Neural progenitor cell (in vitro differentiated cells): ENCODE measurements around the gene AFF3. TPM values are rescaled to one million over a fixed set of nuclear protein-coding genes. Genes with fewer than 3 reads are reported as not detected.
A peak's percentile ranks its signal among the peaks of the same experiment; 100 is the strongest.

Experiments used
- DNase-seq: peaks from one replicate; pipeline ENCODE4 v3.0.0-alpha.2; 2016; ENCODE audit warnings: low spot score
- H2AFZ ChIP-seq: fragments of 200-600 bp; sonication (generic); replicated peaks from 2 replicates; pipeline ENCODE4 v1.6.1; 2016; ENCODE audit warnings: antibody characterized with exemption
- H3F3A ChIP-seq: fragments of 200-600 bp; sonication (generic); 2 replicates; pipeline ENCODE4 v1.6.1; 2016; ENCODE audit warnings: antibody characterized with exemption, low read depth
- H3K27ac ChIP-seq: fragments of 200-600 bp; sonication (generic); 2 replicates; pipeline ENCODE4 v1.5.1; 2016; ENCODE audit warnings: mild to moderate bottlenecking
- H3K27me3 ChIP-seq: fragments of 200-600 bp; sonication (generic); 2 replicates; pipeline ENCODE4 v1.6.1; 2016; ENCODE audit warnings: mild to moderate bottlenecking, moderate library complexity
- H3K36me3 ChIP-seq: fragments of 200-600 bp; sonication (generic); 2 replicates; pipeline ENCODE4 v1.5.1; 2016
- H3K4me1 ChIP-seq: fragments of 200-600 bp; sonication (generic); 2 replicates; pipeline ENCODE4 v1.6.1; 2016; ENCODE audit warnings: mixed run types
- H3K4me2 ChIP-seq: fragments of 200-600 bp; sonication (generic); 2 replicates; pipeline ENCODE4 v1.6.1; 2016
- H3K4me3 ChIP-seq: fragments of 200-600 bp; sonication (generic); 2 replicates; pipeline ENCODE4 v1.5.1; 2016
- H3K79me2 ChIP-seq: fragments of 200-600 bp; sonication (generic); 2 replicates; pipeline ENCODE4 v1.6.1; 2016; ENCODE audit warnings: low read depth
- H3K9ac ChIP-seq: fragments of 200-600 bp; sonication (generic); 2 replicates; pipeline ENCODE4 v1.6.1; 2016
- H3K9me3 ChIP-seq: fragments of 200-600 bp; sonication (generic); 2 replicates; pipeline ENCODE4 v1.5.1; 2016; ENCODE audit warnings: low read depth
- H4K20me1 ChIP-seq: fragments of 200-600 bp; sonication (generic); 2 replicates; pipeline ENCODE4 v1.6.1; 2016; ENCODE audit warnings: low read depth
- H3K27ac Mint-ChIP-seq: 3 replicates; pipeline ENCODE4 v1.8.0; 2021; ENCODE audit warnings: mixed read lengths
- H3K27me3 Mint-ChIP-seq: 2 replicates; pipeline ENCODE4 v1.8.0; 2022; ENCODE audit warnings: low read depth, mild to moderate bottlenecking, inconsistent platforms, moderate library complexity, mixed read lengths; ENCODE audit not compliant: insufficient read depth
- H3K36me3 Mint-ChIP-seq: 3 replicates; pipeline ENCODE4 v1.8.0; 2021; ENCODE audit warnings: mixed read lengths
- H3K4me1 Mint-ChIP-seq: 3 replicates; pipeline ENCODE4 v1.8.0; 2021; ENCODE audit warnings: mixed read lengths
- H3K4me3 Mint-ChIP-seq: 3 replicates; pipeline ENCODE4 v1.8.0; 2021; ENCODE audit warnings: mild to moderate bottlenecking, moderate library complexity, mixed read lengths
- H3K9me3 Mint-ChIP-seq: 3 replicates; pipeline ENCODE4 v1.8.0; 2020; ENCODE audit warnings: mixed read lengths
- EZH2 ChIP-seq: fragments of 200-600 bp; sonication (generic); IDR thresholded peaks from 2 replicates; pipeline ENCODE4 v1.6.1; 2017; ENCODE audit warnings: antibody characterized with exemption, mild to moderate bottlenecking, moderate library complexity
- EZH2phosphoT487 ChIP-seq: fragments of 200-600 bp; sonication (generic); IDR thresholded peaks from 2 replicates; pipeline ENCODE4 v1.6.1; 2017; ENCODE audit warnings: antibody characterized with exemption
- total RNA-seq: library from RNA; depleted of rRNA; stranded (reverse); fragments of >200 nt; gene quantifications from 2 replicates; pipeline ENCODE4 v1.2.3, GENCODE V29; 2015; ENCODE audit warnings: low replicate concordance
- TF ChIP-seq, protein P1 (sequence below): fragments of 200-600 bp; sonication (generic); IDR thresholded peaks from 2 replicates; pipeline ENCODE4 v1.5.1; 2017; ENCODE audit warnings: antibody characterized with exemption, mild to moderate bottlenecking

The AFF3 gene
- total RNA-seq, 1 donor from 2014 or later: 0.26 TPM

DNA sequence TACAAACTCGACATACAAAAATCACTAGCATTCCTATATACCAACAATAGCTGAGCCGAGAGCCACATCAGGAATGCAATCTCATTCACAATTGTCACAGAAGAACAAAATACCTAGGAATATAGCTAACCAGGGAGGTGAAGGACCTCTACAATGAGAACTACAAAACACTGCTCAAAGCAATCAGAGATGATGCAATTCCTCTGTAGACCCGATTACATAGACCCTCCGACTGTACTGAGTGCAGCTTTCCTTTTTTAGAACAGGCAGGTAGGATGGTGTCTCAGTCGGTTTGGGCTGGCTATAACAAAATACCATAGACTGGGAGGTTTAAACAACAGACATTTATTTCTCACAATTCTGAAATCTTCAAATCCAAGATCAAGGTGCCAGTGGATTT is 513.1 kb downstream of the AFF3 start:
- Histone ChIP-seq H3K4me2 (no peak overlapping the region), H3K27me3 (no peaks in the 10 kb centered on the region), H3F3A (no peaks in the 10 kb centered on the region), H3K79me2 (no peaks in the 10 kb centered on the region), H3K36me3 (no peaks in the 10 kb centered on the region), H3K27ac (no peak overlapping the region), H3K4me1 (no peaks in the 10 kb centered on the region), H4K20me1 (no peaks in the 10 kb centered on the region), H3K4me3 (no peak overlapping the region), H2AFZ (no peak overlapping the region), H3K9ac (no peak overlapping the region), H3K9me3 (no peaks in the 10 kb centered on the region)
- no peak for DNase-seq
- H3K4me3 Mint-ChIP-seq: no peak overlapping the region
- no peak for TF ChIP-seq EZH2phosphoT487
- TF ChIP-seq, protein P1, sequence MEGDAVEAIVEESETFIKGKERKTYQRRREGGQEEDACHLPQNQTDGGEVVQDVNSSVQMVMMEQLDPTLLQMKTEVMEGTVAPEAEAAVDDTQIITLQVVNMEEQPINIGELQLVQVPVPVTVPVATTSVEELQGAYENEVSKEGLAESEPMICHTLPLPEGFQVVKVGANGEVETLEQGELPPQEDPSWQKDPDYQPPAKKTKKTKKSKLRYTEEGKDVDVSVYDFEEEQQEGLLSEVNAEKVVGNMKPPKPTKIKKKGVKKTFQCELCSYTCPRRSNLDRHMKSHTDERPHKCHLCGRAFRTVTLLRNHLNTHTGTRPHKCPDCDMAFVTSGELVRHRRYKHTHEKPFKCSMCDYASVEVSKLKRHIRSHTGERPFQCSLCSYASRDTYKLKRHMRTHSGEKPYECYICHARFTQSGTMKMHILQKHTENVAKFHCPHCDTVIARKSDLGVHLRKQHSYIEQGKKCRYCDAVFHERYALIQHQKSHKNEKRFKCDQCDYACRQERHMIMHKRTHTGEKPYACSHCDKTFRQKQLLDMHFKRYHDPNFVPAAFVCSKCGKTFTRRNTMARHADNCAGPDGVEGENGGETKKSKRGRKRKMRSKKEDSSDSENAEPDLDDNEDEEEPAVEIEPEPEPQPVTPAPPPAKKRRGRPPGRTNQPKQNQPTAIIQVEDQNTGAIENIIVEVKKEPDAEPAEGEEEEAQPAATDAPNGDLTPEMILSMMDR: no peak
- TF ChIP-seq EZH2: no peak
- H3K36me3 Mint-ChIP-seq: no peaks in the 10 kb centered on the region
- no peak overlapping the region for H3K27ac Mint-ChIP-seq
- no peaks in the 10 kb centered on the region for H3K9me3 Mint-ChIP-seq
- H3K4me1 Mint-ChIP-seq: no peaks in the 10 kb centered on the region
- H3K27me3 Mint-ChIP-seq: no peaks in the 10 kb centered on the region

DNA sequence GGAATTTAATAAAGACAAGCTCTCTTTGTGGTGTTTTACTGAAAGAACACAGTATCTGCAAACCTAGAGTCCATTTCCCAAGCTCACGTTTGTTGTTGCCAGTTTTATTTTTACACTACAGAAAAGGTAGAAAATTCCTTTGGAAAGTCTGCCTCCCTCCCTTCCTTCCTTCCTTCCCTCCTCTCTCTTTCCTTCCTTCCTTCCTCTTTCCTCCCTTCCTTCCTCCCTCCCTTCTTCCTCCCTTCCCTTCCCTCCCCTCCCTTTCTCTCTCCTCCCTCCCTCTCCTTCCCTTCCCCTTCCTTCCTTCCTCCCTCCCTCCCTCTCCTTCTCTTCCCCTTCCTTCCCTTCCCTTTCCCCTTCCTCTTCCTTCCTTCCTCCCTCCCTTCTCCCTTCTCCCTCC is 516.2 kb downstream of the AFF3 start:
- Histone ChIP-seq H3K9me3 (no peaks in the 10 kb centered on the region), H2AFZ (no peak overlapping the region), H3K4me2 (no peak overlapping the region), H4K20me1 (no peaks in the 10 kb centered on the region), H3K36me3 (no peaks in the 10 kb centered on the region), H3K79me2 (no peaks in the 10 kb centered on the region), H3F3A (no peaks in the 10 kb centered on the region), H3K4me1 (no peaks in the 10 kb centered on the region), H3K9ac (no peak overlapping the region), H3K27ac (no peak overlapping the region), H3K27me3 (no peaks in the 10 kb centered on the region), H3K4me3 (no peak overlapping the region)
- Mint-ChIP-seq H3K4me3 (no peak overlapping the region), H3K4me1 (peaks cover 12% of the 10 kb centered on the region), H3K36me3 (no peaks in the 10 kb centered on the region), H3K27me3 (no peaks in the 10 kb centered on the region), H3K9me3 (no peaks in the 10 kb centered on the region), H3K27ac (no peak overlapping the region)
- DNase-seq: no peak
- TF ChIP-seq EZH2 (no peak), EZH2phosphoT487 (no peak)
- TF ChIP-seq, protein P1: no peak

- Histone ChIP-seq H3K27ac (no peak overlapping the region), H3K9ac (no peak overlapping the region), H3F3A (no peaks in the 10 kb centered on the region), H3K79me2 (no peaks in the 10 kb centered on the region), H3K4me1 (no peaks in the 10 kb centered on the region), H2AFZ (peak overlapping the region; percentile 50), H3K36me3 (no peaks in the 10 kb centered on the region), H3K27me3 (no peaks in the 10 kb centered on the region), H3K4me3 (no peak overlapping the region), H3K4me2 (no peak overlapping the region), H4K20me1 (no peaks in the 10 kb centered on the region), H3K9me3 (no peaks in the 10 kb centered on the region)
- H3K27me3 Mint-ChIP-seq: no peaks in the 10 kb centered on the region
- TF ChIP-seq EZH2: no peak
- TF ChIP-seq, protein P1: no peak
- TF ChIP-seq EZH2phosphoT487: no peak
- H3K9me3 Mint-ChIP-seq: no peaks in the 10 kb centered on the region
- no peak overlapping the region for H3K27ac Mint-ChIP-seq
- H3K4me3 Mint-ChIP-seq: no peak overlapping the region
- no peaks in the 10 kb centered on the region for H3K36me3 Mint-ChIP-seq
- H3K4me1 Mint-ChIP-seq: peaks cover 12% of the 10 kb centered on the region
- no peak for DNase-seq
Measured at GRCh38 chr2:99624677-99625076, 517.7 kb downstream of the AFF3 start.
